Caco-2 (cell line): Measurements from ENCODE around the gene DAB2IP. TPM values are rescaled to one million over a fixed set of nuclear protein-coding genes. Genes with fewer than 3 reads are reported as not detected.

Experiments used
- BruUV-seq: library from RNA; stranded (reverse); fragments of 400-500 nt; replicated peaks from 2 replicates; lab custom pipeline; 2021; lab: Mats Ljungman, UMichigan
- CTCF ChIA-PET: fragments of 300-600 bp; sonication (Branson Sonifier 250); formaldehyde crosslinking; loops from one replicate; lab custom pipeline; 2022; ENCODE audit warnings: antibody characterized with exemption; lab: Charles Lee
- POLR2A ChIA-PET: fragments of 300-600 bp; sonication (Branson Sonifier 250); formaldehyde crosslinking; loops from one replicate; lab custom pipeline; 2022; ENCODE audit warnings: antibody characterized with exemption; lab: Charles Lee
- DNase-seq, 2 experiments: peaks; one replicate each; pipeline versions ENCODE4 v3.0.0 to v3.0.0-alpha.2; 2020 to 2022
- H3K27me3 ChIP-seq: replicated peaks from 2 replicates; pipeline ENCODE4 v1.6.0; 2011; ENCODE audit warnings: low read length; ENCODE audit not compliant: control insufficient read depth, insufficient read depth
- H3K36me3 ChIP-seq: 2 replicates; pipeline ENCODE4 v1.5.1; 2011; ENCODE audit warnings: low read length; ENCODE audit not compliant: control insufficient read depth, insufficient read depth
- H3K4me1 ChIP-seq: fragments of 250-450 bp; sonication (Bioruptor Pico); 2 replicates; pipeline ENCODE4 v1.5.1; 2020; ENCODE audit warnings: mild to moderate bottlenecking
- H3K4me3 ChIP-seq: 2 replicates; pipeline ENCODE4 v1.5.1; 2011; ENCODE audit warnings: low read depth, mild to moderate bottlenecking, control low read depth, low read length
- H3K9me3 ChIP-seq: fragments of 250-450 bp; sonication (Bioruptor Pico); 2 replicates; pipeline ENCODE4 v1.5.1; 2020; ENCODE audit warnings: mild to moderate bottlenecking, moderate library complexity
- H3K27ac Mint-ChIP-seq: one replicate; pipeline ENCODE4 v1.8.0; 2022; ENCODE audit warnings: mixed read lengths; ENCODE audit not compliant: unreplicated experiment
- H3K27me3 Mint-ChIP-seq: one replicate; pipeline ENCODE4 v1.8.0; 2022; ENCODE audit warnings: mixed read lengths; ENCODE audit not compliant: insufficient read depth, unreplicated experiment
- H3K36me3 Mint-ChIP-seq: one replicate; pipeline ENCODE4 v1.8.0; 2022; ENCODE audit warnings: mild to moderate bottlenecking, mixed read lengths; ENCODE audit not compliant: insufficient read depth, unreplicated experiment
- H3K4me1 Mint-ChIP-seq: one replicate; pipeline ENCODE4 v1.8.0; 2022; ENCODE audit warnings: low read depth, mixed read lengths; ENCODE audit not compliant: unreplicated experiment
- H3K4me3 Mint-ChIP-seq: one replicate; pipeline ENCODE4 v1.8.0; 2022; ENCODE audit warnings: mild to moderate bottlenecking, moderate library complexity, mixed read lengths; ENCODE audit not compliant: unreplicated experiment
- H3K9me3 Mint-ChIP-seq: one replicate; pipeline ENCODE4 v1.8.0; 2022; ENCODE audit warnings: mixed read lengths; ENCODE audit not compliant: unreplicated experiment
- intact Hi-C: fragments of 100-400 bp; cut with micrococcal nuclease; formaldehyde crosslinking; loops from one replicate; pipeline ENCODE4 v1.10.0; 2022; ENCODE audit not compliant: unreplicated experiment
- total RNA-seq: library from RNA; stranded (reverse); gene quantifications from 2 replicates; pipeline ENCODE4 v1.2.3, GENCODE V29; 2022
- TF ChIP-seq, protein P1 (sequence below), 2 experiments: fragments of 200-600 bp in 1 of 2; IDR thresholded peaks; 1 replicate in 1 of 2; 2 replicates in 1 of 2; pipeline versions ENCODE4 v1.5.1 to v1.8.0; 2011 to 2022; ENCODE audit warnings: antibody characterized with exemption in 1 of 2, control low read depth in 1 of 2, inconsistent platforms in 1 of 2, low read depth in 1 of 2, low read length in 1 of 2, mild to moderate bottlenecking in 1 of 2, moderate library complexity in 1 of 2; ENCODE audit not compliant: insufficient read depth in 1 of 2, severe bottlenecking in 1 of 2, unreplicated experiment in 1 of 2

The DAB2IP gene
- total RNA-seq, 1 experiment from 2014 or later: 26.0 TPM

DNA sequence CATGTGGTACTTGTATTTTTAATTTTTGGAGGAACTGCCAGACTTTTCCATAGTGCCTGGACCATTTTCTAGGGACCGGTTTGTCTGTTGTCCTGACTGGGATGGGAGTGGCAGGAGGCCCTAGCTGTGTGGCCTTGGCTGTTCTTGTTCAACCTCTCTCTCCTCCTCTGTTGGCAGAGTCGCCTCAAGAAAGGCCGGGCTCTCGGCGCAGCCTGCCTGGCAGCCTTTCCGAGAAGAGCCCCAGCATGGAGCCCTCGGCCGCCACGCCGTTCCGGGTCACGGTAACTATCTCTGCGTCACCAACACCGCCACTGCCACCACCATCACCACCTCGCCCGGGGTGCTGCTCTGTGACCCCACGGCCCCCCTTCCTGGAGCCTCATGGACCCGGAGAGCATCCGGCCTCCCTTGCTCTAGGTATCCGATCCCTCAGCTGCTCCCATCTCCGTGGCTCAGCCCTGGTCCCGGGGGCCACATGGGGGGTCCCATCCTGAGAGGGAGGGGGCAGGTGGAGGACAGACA, 27.1 kb downstream of the DAB2IP start:
- CTCF ChIA-PET: interaction anchor here (1.8 kb wide), 1 partner anchor 29 kb away, joined by 4 read pairs; no protein-coding TSS in a partner anchor
- TF ChIP-seq, protein P1, sequence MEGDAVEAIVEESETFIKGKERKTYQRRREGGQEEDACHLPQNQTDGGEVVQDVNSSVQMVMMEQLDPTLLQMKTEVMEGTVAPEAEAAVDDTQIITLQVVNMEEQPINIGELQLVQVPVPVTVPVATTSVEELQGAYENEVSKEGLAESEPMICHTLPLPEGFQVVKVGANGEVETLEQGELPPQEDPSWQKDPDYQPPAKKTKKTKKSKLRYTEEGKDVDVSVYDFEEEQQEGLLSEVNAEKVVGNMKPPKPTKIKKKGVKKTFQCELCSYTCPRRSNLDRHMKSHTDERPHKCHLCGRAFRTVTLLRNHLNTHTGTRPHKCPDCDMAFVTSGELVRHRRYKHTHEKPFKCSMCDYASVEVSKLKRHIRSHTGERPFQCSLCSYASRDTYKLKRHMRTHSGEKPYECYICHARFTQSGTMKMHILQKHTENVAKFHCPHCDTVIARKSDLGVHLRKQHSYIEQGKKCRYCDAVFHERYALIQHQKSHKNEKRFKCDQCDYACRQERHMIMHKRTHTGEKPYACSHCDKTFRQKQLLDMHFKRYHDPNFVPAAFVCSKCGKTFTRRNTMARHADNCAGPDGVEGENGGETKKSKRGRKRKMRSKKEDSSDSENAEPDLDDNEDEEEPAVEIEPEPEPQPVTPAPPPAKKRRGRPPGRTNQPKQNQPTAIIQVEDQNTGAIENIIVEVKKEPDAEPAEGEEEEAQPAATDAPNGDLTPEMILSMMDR (IDR thresholded peaks at IDR 0.05; ENCODE audit: insufficient read depth in 1 of 2, low read depth in 1 of 2, low read length in 1 of 2, severe bottlenecking in 1 of 2, unreplicated experiment in 1 of 2): no peak
- POLR2A ChIA-PET: no interaction called here

DNA sequence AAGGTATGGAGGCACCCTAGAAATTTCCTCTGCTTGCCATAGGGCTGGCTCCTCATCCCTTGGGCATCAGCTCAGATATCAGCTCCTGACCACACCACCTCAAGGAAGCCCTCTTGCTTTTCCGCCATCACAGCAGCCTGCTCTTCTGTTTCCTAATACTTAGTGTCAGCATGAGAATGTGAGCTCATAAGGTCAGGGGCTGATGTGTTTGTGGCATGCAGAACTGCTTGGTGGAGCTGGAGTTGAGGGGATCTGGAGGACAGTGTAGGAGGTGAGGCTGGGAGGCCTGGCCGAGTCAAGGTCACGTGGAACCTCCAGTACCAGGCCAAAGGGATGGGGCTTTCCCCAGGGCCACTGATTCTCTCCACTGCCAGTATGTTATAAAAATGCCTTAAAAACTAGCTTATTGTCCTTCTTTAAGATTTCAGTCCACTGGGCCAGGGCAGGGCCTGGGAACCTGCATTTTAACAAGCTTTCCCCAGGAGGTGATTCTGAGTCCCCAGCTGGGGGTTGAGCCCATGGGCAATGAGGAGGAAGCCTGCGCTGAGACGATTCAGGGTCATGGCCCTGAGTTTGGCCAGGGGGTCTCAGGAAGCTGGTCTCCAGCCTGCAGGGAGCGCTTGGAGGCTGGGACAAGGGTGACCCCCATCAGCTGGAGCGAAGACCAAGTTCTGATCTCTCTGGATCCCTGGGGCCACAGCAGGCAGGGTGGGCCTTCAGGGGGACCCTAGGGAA, 28.6 kb downstream of the DAB2IP start:
- no peaks in the 10 kb centered on the region for H3K27me3 ChIP-seq
- Mint-ChIP-seq H3K4me3 (no peak overlapping the region), H3K36me3 (peaks cover 10% of the 10 kb centered on the region), H3K27ac (no peak overlapping the region), H3K4me1 (no peaks in the 10 kb centered on the region), H3K9me3 (no peaks in the 10 kb centered on the region), H3K27me3 (no peaks in the 10 kb centered on the region)
- ChIA-PET CTCF (interaction anchor here (1.8 kb wide), 1 partner anchor 31 kb away, joined by 4 read pairs; no protein-coding TSS in a partner anchor), POLR2A (no interaction called here)
- H3K4me1 ChIP-seq: no peaks in the 10 kb centered on the region
- intact Hi-C loops: no loop called here
- H3K9me3 ChIP-seq: no peaks in the 10 kb centered on the region
- no peaks in the 10 kb centered on the region for H3K36me3 ChIP-seq
- no peak for DNase-seq
- TF ChIP-seq, protein P1 (IDR thresholded peaks at IDR 0.05; ENCODE audit: insufficient read depth in 1 of 2, low read depth in 1 of 2, low read length in 1 of 2, severe bottlenecking in 1 of 2, unreplicated experiment in 1 of 2): no peak
- no TSS peak for BruUV-seq
- H3K4me3 ChIP-seq: no peak overlapping the region

More for the DNA sequence above, 27.1 kb downstream of the DAB2IP start:
- peaks cover 6% of the 10 kb centered on the region for H3K36me3 Mint-ChIP-seq
- H3K36me3 ChIP-seq: no peaks in the 10 kb centered on the region
- no peaks in the 10 kb centered on the region for H3K9me3 Mint-ChIP-seq
- no peaks in the 10 kb centered on the region for H3K4me1 Mint-ChIP-seq
- no peak overlapping the region for H3K27ac Mint-ChIP-seq
- H3K27me3 ChIP-seq: no peaks in the 10 kb centered on the region
- H3K4me1 ChIP-seq: no peaks in the 10 kb centered on the region
- no TSS peak for BruUV-seq
- no peaks in the 10 kb centered on the region for H3K27me3 Mint-ChIP-seq
- no peaks in the 10 kb centered on the region for H3K9me3 ChIP-seq
- DNase-seq: no peak
- H3K4me3 Mint-ChIP-seq: no peak overlapping the region
- H3K4me3 ChIP-seq: no peak overlapping the region
- intact Hi-C loops: no loop called here

DNA sequence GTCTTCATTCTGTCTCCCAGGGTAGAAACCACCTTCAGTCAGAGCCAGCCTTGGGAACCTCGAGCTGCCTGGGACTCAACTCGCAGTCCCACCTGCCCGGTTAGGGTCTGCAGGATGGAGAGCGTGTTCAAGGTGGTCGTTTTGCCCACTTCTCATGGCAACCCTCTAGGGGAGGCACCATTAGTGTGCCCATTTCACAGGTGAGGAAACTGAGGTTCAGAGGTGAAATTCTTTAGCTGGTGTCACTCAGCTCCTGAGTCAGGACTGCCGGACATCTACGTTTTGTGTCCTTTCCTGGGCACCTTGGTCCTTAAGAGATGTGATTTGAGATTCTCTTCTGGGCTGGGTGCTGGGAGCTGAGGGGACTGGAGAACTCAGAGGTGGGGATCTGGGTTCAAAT, 30.0 kb downstream of the DAB2IP start:
- no TSS peak for BruUV-seq
- no peaks in the 10 kb centered on the region for H3K36me3 ChIP-seq
- no peaks in the 10 kb centered on the region for H3K9me3 Mint-ChIP-seq

More for the DNA sequence above, 30.0 kb downstream of the DAB2IP start:
- CTCF ChIA-PET: no interaction called here
- H3K27me3 Mint-ChIP-seq: no peaks in the 10 kb centered on the region
- no peak overlapping the region for H3K4me3 ChIP-seq
- H3K4me3 Mint-ChIP-seq: no peak overlapping the region
- no peaks in the 10 kb centered on the region for H3K4me1 ChIP-seq
- POLR2A ChIA-PET: no interaction called here
- no peaks in the 10 kb centered on the region for H3K27me3 ChIP-seq
- intact Hi-C loops: no loop called here
- H3K9me3 ChIP-seq: no peaks in the 10 kb centered on the region
- DNase-seq: no peak
- no peak overlapping the region for H3K27ac Mint-ChIP-seq
- H3K4me1 Mint-ChIP-seq: no peaks in the 10 kb centered on the region
- TF ChIP-seq, protein P1 (IDR thresholded peaks at IDR 0.05; ENCODE audit: insufficient read depth in 1 of 2, low read depth in 1 of 2, low read length in 1 of 2, severe bottlenecking in 1 of 2, unreplicated experiment in 1 of 2): no peak
- H3K36me3 Mint-ChIP-seq: peaks cover 10% of the 10 kb centered on the region
